DLD1 (cell line): ENCODE results near the gene CDRT4.

Experiments used
- in situ Hi-C: cut with HindIII; loops from 2 replicates; pipeline ENCODE4 v1.10.0; 2017; ENCODE audit warnings: low sequenced_read_pairs

CDRT4 gene

DNA sequence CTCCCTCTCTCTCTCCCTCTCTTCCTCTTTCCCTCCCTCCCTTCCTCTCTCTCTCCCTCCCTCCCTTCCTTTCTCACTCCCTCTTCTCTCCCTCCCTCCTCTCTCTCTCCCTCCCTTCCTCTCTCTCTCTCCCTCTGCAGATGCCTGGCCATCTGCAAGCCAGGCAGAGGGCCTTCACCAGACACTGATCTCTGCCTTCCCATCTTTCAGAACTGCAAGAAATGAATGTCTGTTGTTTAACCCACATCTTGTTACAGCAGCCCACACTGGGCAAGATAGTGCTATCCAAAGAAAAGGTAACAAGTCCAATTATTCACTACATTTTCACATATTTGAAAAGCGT, 26.2 kb upstream of the CDRT4 start:
- in situ Hi-C loops, result no loop called here

DNA sequence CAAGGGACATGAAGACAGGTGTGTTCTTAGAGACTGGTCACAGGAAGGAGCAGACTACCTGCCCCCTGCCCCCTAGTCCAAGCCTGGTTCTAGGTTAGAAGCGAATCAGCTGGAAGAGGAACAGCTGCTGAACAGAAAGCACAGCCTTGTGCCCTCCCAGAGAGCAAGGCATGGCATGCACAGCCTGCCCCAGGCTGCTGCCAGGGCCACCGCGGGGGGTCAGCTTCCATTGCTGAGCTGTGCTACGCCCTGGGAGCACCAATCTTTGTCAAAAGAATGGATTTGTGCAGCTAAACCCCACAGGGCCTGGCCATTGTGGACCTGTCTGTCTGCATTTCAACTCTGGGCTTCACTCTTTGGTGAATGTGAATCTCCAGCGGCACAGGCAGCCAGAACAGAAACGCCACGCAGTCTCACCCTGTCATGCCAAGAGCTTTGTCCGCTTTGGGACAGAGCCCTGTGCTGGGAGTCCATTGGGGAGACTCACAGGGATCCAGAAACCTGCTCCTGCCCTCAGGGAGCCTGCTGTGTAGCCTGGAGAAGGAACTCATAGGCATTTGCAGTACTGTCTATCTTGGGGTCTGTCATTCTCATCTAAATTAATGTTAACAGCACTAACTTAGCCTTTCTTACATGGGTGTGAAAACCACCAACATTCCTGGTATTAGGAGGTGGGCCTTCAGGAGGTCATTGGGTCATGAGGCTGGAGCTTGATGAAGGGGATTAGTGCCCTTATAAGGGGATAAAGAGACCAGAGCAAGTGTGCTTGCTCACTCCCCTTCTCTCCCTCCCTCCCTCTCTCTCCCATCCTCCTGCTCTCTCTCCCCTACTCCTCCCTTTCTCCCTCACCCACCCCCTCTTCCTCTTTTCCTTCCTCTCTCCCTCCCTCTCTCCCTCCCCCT, 25.6 kb upstream of the CDRT4 start:
- in situ Hi-C loops, result no loop called here

DNA sequence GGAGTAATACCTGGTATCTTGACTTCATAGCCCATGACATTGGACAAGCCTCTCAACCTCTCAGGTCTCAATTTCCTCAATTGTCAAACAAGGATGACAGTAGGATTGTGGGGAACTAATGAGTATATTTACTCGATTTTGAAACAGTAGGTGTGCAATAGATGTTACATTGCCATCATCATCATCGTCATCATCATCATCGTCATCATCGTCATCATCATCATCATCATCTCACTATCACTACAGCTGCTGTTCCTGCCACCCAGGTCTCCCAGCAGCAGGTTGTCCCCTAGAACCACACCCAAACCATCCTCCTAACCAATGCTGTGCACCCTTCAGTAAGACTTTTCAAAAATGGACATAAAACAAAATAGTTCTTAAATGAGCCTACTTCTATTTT, 24.8 kb upstream of the CDRT4 start:
- in situ Hi-C loops, result no loop called here

DNA sequence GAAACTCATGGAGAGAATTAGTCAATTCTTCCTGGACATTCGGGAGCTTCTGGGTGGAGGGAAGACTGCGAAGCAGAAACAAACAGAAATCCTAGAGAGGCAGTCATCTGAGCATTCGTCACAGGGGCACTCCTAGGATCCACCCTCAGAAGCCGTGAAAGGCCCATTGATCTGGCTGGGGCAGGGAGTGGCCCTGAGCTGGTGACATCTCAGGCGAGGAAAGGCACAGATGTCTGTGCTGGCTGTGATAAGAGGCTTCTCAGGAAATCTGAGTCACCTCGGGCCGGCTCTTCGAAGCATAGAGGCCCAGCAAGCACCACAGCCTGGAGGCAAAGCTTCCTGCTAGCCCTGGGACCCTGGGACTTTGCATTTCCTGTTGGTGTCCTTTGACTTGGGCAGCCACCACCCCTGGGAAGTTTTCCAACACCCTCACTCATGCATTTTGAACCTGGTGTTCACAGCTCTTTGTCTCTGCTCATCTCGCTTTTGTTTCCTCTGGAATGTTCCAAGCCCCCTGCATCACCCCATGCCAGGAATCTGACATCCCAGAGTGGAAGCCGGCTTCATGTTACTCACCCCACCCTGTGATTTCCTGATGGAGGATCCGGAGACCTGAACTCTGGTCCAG, 23.3 kb upstream of the CDRT4 start:
- in situ Hi-C loops, result no loop called here

DNA sequence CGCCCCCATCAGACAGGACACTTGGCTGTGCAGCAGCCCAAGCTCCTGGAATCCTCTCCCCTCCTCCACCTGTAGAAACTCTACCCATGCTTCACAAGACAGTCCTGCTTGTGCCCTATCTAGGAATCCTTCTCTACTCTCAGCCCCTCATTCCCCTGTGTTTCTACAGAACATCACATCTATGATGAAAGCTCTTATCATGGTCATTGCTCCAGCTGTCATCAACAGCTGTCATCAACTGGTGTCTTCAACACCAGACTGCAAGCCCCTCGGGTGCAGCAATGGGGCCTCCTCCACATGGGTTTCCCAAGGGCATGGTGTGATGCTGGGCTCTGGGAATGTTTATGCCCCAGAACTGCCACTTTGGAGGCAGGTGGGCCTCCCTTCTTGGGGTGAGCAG, 21.1 kb upstream of the CDRT4 start:
- in situ Hi-C loops, result no loop called here

DNA sequence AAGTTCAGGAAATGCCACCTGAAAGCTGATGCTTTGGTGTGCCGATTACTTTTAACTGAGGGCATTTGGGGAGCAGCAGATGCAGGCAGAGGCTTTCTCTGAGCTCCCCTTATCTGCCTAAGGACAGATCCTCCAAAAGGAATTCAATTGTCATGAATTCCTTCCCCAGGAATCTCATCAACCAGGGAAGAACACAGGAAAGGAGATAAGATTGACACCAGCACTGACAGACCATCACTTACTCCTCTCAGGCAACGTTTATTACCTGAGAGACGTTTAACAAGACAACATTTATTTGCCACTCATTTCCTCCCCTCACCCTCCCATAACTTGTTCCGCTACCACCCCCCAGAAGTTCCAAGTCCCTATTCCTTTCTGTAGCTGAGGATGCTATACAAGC, 17.6 kb upstream of the CDRT4 start:
- in situ Hi-C loops, result no loop called here

DNA sequence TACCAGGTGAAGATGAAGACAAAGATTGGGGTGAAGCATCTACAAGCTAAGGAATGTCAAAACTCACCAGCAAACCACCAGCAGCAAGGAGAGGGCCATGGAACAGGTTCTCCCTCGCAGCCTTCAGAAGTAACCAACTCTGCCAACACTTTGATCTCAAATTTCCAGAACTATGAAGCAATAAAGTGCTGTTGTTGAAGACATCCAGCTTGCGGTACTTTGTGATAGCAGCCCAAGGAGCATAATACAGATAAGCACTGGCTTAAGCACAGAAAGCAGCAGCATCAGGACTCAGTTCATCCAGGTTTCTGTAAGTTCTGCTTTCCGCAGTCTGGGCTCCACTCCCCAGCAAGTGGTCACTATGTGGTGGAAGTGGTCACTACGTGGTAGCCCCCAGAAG, 16.0 kb upstream of the CDRT4 start:
- in situ Hi-C loops, result no loop called here

DNA sequence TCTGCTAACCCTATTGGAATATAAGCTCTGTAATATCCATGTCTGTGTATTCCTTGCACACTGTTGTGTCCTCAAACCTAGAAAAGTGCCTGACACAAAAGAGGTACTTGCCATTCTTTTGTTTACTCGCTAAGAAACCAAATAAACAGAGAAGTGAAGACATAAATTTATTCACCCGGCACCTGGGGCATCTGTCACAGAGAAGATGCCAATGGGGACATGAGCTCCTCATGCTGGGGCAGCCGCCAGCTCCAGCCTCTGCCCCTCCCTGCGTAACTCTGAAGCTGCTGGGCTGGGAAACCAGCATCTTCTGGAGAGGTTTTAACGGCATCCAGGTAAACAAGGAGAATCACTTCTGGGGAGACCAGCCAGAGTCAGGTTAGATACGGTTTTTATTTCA, 15.1 kb upstream of the CDRT4 start:
- in situ Hi-C loops, result no loop called here

DNA sequence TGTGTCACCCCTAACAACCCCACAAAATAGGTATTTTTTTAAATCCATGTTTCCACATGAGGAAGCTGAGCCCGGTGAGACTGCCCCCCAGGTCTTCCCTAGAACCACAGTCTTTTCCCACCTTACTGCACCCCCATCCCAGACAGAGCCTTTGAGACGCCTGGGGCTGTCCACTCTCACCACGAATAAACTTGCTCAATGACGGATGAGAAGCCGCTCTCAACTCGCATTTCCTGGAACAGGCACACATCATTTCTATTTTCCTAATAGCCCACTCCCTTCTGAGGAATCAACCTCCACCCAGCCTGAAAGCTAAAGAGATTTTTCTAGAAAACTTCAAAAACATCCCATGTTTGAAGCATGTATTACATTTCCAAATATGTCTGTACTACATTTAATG, 14.1 kb upstream of the CDRT4 start:
- in situ Hi-C loops, result no loop called here

DNA sequence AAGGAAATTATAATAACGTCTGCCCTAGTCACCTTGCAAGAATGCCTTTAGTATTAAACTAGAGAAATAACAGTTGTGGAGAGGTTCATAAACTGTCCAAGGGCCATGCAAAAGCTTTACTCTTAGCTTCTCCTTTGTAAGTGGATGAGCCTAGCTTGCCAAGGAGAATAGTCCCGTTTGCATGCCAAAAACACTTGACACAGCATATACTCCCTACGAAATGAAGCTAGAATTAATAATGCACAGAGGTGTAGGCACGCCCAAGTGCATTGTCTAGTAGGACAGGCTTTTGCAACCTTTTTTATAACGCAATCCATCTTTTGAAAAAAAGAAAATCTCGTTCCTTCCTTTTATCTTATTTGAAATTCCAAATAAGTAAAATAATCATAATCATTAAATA, 12.8 kb upstream of the CDRT4 start:
- in situ Hi-C loops, result no loop called here

DNA sequence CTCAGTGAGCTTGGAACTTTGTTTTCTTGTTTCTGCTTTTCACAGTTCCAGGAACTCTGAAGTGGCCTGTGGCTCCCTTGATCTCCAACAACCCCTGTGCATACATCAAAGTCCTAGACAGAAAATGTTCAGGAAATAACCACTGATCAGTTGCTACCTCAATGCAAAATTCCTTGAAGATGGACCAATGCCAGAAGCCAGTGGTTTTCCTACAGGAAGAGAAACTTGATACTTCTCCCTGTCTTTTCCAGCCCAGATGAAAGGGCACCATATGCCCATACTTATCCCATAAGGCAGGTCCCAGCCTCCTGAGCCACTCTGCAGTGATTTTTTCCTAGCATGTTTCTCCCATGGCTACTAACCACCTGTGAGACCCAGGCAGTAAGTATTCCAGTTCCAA, 12.3 kb upstream of the CDRT4 start:
- in situ Hi-C loops, result no loop called here

DNA sequence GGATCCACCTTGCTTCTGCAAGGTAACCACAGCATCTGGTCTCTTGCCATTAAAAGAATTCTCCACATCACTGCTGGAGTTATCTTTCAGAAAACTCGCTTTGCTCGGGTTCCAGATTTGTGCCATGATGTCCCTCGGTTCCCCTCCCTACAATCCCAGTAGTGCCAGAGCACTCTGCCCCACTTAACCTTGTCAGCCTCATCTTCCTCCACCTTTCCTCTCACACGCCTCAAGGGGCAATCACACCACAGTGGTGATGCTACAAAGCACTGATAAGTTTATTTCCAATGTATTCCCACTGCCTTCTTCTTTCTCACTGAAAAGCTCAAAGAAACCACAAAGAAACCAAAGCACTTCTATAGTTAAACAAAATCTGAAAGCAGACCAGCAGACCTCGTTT, 11.4 kb upstream of the CDRT4 start:
- in situ Hi-C loops, result no loop called here

DNA sequence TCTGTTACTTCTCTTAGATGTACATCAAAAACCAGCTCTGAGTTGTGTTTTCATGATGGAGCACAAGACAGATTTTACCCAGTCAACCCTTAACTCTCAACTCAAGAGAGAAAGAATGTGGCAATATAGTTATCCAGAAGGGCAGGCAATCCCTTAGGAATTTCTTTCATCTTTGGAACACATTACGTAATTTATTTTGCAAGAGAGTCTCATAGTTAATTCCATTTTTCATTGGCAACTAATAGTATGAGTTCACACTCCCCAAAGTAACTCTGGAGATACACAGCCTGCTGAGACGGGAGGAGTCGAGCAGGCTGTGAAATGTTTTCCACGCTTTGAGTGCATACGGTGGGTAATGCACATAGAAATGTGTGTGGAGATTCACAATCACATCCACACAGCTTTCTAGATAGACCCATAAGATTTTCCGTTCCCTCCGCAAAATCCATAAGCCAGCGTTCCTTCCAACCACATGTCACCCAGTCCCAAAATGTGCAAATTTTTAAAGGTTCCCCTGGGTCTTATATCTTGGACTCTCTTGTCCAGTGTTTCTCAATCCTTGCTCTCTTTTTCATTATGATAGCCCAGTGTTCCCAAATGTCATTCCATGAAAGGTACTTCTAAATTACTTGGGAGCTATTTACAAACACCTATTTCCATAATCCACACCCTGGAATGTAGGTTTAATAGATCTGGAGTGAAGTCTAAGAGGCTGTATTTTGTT, 8.4 kb upstream of the CDRT4 start:
- in situ Hi-C loops, result no loop called here

DNA sequence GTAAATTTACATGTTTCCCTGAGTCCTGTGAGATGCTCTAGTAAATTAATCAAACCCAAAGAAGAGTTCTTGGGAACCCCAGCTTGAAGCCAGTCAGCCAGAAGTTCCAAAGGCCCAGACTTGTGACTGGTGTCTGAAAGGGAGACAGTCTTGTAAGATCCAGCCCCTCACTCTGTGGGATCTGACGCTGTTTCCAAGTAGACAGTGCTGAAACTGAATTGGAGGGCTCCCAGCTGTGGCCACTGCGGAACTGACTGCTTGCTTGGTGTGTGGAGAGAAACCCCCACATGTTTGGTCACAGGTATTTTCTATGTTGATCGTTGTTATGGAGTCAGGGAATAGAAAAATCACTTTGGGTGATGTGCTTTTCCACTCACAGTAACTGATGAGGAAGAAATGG, 5.5 kb upstream of the CDRT4 start:
- in situ Hi-C loops, result no loop called here

DNA sequence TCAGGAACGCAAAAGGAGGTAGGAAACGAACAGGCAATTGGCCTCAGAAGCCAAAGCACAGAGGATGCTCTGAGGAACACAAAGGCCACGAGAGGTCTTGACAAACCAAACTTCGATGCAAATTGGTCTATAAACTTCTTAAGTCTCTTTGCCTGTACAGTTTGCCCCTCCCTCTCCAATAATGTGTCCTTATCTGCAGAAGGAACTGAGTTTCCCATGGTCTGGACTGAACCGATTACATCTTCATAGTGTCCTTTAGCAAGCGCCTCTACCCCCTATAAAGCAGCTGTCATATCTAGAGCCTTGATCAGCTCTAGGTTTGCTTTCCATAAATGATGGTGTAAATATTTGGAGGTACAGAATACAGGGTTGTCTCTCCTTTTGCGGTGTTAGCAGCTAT, 3.1 kb upstream of the CDRT4 start:
- in situ Hi-C loops, result no loop called here

DNA sequence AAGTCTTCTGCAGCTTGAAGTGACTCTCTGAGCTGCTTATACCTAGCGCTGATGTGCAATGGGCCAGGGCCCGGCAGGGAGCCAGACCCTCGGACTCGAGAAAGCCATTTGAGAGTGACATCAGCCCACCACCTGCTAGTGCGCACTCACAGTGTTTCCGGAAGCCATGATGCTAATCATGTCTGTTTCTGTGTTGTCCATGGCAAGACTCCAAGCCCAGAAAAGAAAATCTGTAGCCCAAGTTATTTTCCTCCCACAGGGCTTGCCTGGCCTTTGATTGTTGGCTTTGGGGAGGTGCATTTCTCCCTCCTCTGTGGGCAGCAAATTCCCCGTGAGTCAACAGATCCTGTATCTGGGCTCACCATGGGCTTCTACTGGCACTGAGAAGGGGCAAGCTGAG, 1.8 kb upstream of the CDRT4 start:
- in situ Hi-C loops, result no loop called here

DNA sequence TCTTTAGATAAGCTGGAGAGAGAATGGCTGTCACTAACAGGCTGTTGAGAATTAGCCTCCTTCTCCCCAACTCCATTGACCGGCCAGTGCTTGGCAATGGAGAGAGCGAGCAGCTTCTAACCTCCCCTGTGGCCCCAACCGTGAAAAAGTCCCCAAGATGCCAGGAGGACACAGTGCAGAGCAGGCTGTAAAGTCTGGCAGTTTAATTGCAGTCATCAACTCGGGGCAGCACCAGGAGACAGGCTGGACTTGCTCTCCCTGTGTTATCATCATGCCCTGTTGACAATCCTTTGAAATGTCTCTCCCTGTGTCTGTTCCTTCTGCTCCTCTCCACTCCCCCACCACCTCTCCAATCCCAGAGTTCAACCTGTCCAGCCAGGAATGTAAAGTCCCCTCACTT, 705 bp upstream of the CDRT4 start:
- in situ Hi-C loops, result no loop called here

DNA sequence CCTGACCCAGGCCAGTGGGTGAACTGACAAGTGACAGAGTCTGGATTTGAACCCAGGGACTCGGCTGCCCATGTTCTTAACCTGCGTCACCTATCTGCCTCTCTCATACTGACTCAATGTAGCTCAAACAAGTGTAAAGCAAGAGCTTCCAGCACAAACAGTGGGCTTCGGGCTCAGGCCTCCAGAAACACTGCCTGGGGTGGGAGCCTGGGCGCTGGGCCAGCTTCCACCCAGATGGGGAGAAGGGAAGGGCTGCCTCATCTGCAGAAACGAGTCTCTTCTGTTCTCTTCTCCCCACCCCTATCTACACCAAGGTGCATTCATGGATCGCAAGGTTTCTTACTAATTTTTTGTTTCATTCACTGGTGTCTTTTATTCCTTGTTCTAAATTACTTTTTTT, 1.3 kb downstream of the CDRT4 start:
- in situ Hi-C loops, result no loop called here

DNA sequence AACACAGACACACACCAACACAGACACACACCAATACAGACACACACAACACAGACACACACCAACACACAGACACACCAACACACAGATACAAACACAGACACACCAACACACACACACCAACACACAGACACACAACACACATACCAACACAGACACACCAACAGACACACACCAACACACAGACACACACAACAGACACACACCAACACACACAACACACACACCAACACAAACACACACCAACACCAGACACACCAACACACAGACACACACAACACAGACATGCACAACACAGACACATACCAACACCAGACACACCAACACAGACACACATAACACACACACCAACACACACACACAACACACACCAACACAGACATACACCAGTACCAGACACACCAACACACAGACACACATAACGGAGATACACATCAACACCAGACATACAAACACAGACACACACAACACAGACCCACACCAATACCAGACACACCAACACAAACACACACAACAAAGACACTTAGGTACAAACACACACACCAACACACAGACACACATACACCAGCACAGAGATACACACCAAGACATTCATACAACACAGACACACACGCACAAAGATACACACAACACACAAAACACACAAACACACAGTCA, 2.2 kb downstream of the CDRT4 start:
- in situ Hi-C loops, result no loop called here

DNA sequence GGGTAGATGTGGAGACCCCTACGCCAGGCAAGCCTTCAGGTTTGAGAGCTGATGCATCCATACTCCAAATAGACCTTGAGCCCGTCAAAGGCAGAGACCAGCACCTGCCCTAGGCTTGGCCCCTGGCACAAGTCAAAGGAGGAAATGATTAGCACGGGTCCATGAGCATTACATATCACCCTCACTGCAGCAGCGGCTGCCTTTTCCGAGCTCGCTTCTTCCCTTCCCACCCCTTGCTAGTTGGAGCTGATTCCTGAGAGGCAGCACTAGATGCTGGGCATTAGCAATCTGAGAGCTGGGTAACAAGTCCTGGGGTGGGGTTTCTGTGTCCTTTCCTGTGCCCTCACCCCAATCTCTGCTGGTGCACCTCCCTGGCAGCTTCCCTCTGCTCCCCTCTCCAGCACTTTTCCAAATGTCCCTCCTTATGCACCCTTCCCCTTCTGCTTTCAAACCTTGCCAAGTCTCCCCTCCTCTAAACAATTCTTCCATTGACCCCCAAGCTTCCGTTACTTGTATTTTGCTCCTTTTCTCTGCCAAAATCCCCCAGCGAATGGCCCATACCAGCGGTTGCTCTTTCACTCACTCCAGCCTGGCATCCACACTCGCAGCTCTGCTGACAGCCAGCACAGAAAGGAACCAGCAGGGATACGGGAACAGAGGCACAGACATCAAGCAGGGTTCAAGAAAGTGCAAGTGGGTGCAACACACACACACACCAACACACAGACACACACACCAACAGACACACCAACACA, 3.0 kb downstream of the CDRT4 start:
- in situ Hi-C loops, result no loop called here
